Adipose tissue (tissue), 3 donors: ENCODE data around the gene SGMS2. TPM values are rescaled to one million over a fixed set of nuclear protein-coding genes. Genes with fewer than 3 reads are reported as not detected.

Source experiments
- H3K27ac ChIP-seq: one replicate; pipeline ENCODE4 v1.5.1; 2013; ENCODE audit warnings: low read depth, low read length
- WGBS, 3 donors: extraction: QIAGEN DNeasy Blood & Tissue Kit; methylation state at CpG; one replicate each; pipeline ENCODE4 v1.1.7; 2013; 5-methylcytosine and 5-hydroxymethylcytosine counted together
- polyA plus RNA-seq, 3 donors: library from polyadenylated mRNA; stranded (reverse); fragments of 200-250 nt; gene quantifications; one replicate each; pipeline ENCODE4 v1.2.3, GENCODE V29; 2013
- donor health status: healthy with polysubstance abuse.
- donor health status: Bipolar disorder and iron deficiency.
- donor health status: healthy.

SGMS2 gene
- polyA plus RNA-seq, 3 donors = 3.0 to 15.7 (median 4.5) TPM

GRCh38 chr4:107856901-107857300 lies 32.2 kb downstream of the SGMS2 start:
- no peak overlapping the region for H3K27ac ChIP-seq
- WGBS, 3 donors = 75 to 86% (median 79%) methylated on average over 1 of the region's 1 CpG

- 87 to 95% (median 91%) methylated on average over 4 of the region's 4 CpGs for WGBS, 3 donors
- no peak overlapping the region for H3K27ac ChIP-seq
Measured at GRCh38 chr4:107857741-107858140, 33.0 kb downstream of the SGMS2 start.

- H3K27ac ChIP-seq = no peak overlapping the region
- 60 to 96% (median 74%) methylated on average over 3 of the region's 3 CpGs for WGBS, 3 donors
Measured at GRCh38 chr4:107858158-107858742, 33.5 kb downstream of the SGMS2 start.

GRCh38 chr4:107862658-107863057 lies 37.9 kb downstream of the SGMS2 start:
- WGBS, 3 donors = 63 to 84% (median 72%) methylated on average over 5 of the region's 5 CpGs
- H3K27ac ChIP-seq = no peak overlapping the region

DNA sequence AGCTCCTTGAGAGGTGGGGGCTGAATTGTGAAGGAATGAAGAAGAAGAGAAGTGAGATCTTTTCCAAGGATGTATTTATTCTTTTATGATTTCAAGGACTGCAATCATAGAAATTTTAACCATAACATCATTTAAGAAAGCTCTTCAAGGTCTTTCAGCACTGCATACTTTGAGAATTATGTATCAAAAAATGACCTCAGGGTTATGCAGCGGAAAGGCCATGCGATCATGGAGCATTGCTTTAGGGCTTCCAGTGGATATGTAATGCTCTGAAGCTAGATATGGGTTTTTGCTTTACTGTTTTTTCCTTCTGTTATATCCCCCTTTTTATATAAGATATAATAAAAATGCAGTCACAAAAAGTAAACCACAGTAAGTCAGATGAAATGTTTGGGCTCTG lies 38.7 kb downstream of the SGMS2 start:
- no peak overlapping the region for H3K27ac ChIP-seq
- WGBS, 3 donors = 83 to 98% (median 89%) methylated on average over 2 of the region's 2 CpGs

DNA sequence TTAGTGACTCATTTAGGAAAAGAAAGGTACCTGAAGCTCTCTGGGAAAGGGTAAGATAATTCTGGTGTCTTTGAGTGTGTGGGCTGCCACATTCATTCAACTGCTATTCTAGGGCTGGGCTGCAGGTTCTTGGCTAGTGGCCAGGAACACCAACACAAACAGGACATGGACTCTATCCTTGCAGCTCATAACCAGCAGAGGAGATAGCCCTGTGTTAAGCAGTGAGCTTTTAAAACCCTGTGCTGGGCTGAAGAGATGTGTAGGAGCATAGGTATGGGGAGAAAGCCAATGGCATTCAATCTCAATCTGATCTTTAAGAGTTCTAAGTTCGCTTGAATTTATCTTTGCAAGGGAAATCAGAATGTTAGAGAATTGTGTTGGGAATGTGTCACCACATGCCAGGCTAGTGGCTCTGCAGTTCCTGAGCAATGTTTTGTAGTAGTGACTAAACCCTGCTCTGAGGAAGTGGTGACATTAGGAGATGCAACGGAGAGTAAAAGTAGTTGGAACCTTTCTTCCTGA lies 39.2 kb downstream of the SGMS2 start:
- WGBS, 3 donors = 61 to 83% (median 62%) methylated on average over 2 of the region's 2 CpGs
- H3K27ac ChIP-seq = no peak overlapping the region

- 72 to 88% (median 81%) methylated on average over 1 of the region's 1 CpG for WGBS, 3 donors
Measured at GRCh38 chr4:107866726-107867125, 42.0 kb downstream of the SGMS2 start.

GRCh38 chr4:107870236-107870635 lies 45.5 kb downstream of the SGMS2 start:
- WGBS, 3 donors = 55 to 76% (median 74%) methylated on average over 6 of the region's 6 CpGs
- H3K27ac ChIP-seq = no peak overlapping the region

More at GRCh38 chr4:107866726-107867125, 42.0 kb downstream of the SGMS2 start:
- H3K27ac ChIP-seq = no peak overlapping the region

- H3K27ac ChIP-seq = no peak overlapping the region
- 18 to 53% (median 47%) methylated on average over 8 of the region's 8 CpGs for WGBS, 3 donors
Measured at GRCh38 chr4:107870916-107871786, 46.4 kb downstream of the SGMS2 start.

GRCh38 chr4:107874024-107874423 lies 49.3 kb downstream of the SGMS2 start:
- 86 to 95% (median 95%) methylated on average over 3 of the region's 3 CpGs for WGBS, 3 donors
- H3K27ac ChIP-seq = no peak overlapping the region

GRCh38 chr4:107876099-107876498 lies 51.4 kb downstream of the SGMS2 start:
- 37 to 56% (median 53%) methylated on average over 1 of the region's 1 CpG for WGBS, 3 donors
- H3K27ac ChIP-seq = no peak overlapping the region

DNA sequence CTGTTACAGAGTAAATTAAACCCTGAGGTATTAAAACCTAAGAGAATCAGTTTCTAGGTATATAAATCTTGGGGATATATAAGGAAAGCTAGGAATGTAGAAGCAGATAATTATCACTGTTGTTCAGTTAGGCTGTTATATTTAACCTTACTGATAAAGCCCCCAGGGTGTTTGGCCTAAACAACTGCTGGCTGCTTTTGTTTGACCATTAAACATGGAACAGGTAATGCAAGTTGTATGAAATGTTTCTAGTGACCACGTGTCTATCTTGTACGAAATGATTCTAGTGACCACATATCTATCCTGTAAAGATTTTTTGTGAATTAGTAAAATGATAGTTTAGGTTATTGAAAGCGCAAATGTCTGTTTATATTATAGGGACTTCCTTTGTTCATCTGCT lies 52.6 kb downstream of the SGMS2 start:
- H3K27ac ChIP-seq = no peak overlapping the region
- 19 to 85% (median 70%) methylated on average over 3 of the region's 3 CpGs for WGBS, 3 donors

GRCh38 chr4:107885865-107886264 lies 61.1 kb downstream of the SGMS2 start:
- H3K27ac ChIP-seq = no peak overlapping the region

GRCh38 chr4:107888237-107888636 lies 63.5 kb downstream of the SGMS2 start:
- WGBS, 3 donors = 46 to 69% (median 47%) methylated on average over 2 of the region's 2 CpGs
- no peak overlapping the region for H3K27ac ChIP-seq

- no peak overlapping the region for H3K27ac ChIP-seq
- 94 to 96% (median 95%) methylated on average over 2 of the region's 2 CpGs for WGBS, 3 donors
Measured at GRCh38 chr4:107890779-107891178, 66.0 kb downstream of the SGMS2 start.

DNA sequence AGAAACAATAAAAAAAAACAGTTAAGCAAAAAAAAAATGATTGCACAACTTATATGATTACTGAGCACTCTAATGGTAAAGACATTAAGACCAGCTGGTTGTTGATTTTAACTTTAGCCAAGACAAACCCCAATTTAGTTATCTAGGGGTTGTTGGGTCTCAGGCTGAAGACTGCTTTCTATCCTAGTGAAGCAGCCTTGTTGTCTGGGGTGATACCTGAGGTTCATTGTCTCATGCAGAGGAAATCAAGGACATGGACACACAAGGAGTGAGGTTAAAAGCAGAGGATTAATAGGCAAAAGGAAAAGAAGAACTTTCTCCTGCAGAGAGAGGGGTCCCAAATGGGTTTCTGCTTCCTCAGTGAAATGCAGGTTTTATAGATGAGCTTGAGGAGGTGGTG lies 66.6 kb downstream of the SGMS2 start:
- no peak overlapping the region for H3K27ac ChIP-seq

DNA sequence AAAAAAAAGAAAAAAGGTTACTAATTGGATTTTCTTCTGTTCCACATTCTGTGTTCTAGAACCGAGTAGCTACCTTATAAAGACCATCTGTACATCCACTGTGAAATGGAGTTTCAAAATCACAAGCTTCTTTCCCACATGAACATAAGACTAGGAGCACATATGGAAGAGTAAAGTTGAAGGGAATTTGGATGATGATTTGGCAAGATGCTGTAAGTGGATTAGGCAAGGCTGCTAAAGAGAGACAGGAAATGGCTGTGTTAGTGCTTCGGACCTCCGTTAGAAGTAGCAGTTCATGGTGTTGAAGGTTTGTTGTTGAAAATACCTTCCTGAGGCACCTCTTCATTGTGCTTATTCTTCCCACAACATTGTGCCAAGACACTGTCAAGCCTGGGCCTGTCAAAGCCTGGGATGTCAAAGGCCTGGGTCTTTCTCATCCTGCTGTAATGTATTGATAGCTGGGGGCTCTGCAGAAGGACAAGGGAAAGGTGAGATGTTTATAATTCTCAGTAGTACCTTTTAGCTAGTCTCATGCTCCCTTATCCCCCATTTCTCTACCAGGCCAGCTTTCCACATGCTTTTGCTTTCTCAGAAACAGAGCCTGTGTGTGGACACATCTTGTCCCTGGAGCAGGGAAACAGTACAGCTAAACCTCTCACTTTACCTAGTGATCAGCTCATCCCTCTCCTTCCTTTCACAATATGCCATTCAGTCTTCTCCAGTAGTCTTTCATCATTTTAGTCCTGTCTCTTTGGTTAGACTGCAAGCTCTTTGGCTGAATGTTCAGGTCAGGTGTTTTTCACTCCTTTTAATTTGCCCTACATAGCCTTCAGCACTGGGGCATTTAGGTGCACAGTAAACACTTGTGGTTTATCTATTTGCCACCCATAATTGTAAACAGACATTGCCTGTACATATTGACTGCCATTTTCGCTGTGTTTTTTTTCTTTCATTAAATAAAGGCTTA lies 68.7 kb downstream of the SGMS2 start:
- H3K27ac ChIP-seq = no peak overlapping the region

GRCh38 chr4:107894138-107894603 lies 69.4 kb downstream of the SGMS2 start:
- 79 to 89% (median 80%) methylated on average over 6 of the region's 6 CpGs for WGBS, 3 donors
- no peak overlapping the region for H3K27ac ChIP-seq

More for the DNA sequence above, 68.7 kb downstream of the SGMS2 start:
- 61 to 77% (median 65%) methylated on average over 4 of the region's 4 CpGs for WGBS, 3 donors
